Mesenteric fat pad (tissue), 1 donor: ENCODE data around the gene HSPBAP1. TPM values are rescaled to one million over a fixed set of nuclear protein-coding genes. Genes with fewer than 3 reads are reported as not detected.
"Not testable (repeated sequence)": the region's sequence is repeated elsewhere in the genome, so short reads cannot be mapped to it uniquely, and the experiment has no call there.

Experiments used
- DNase-seq: peaks from one replicate; pipeline ENCODE4 v3.0.0-alpha.2; 2020; ENCODE audit warnings: low spot score
- total RNA-seq: library from RNA; stranded (reverse); fragmentation: NEBNext Ultra II Directional; extraction: Animal tissue kit (Norgen Biotek cat#: 25700); gene quantifications from one replicate; pipeline ENCODE4 v1.2.1, GENCODE V29; 2021
- donor health status: DM: yes; HTN: yes; CAD: no.

The HSPBAP1 gene
- total RNA-seq, 1 donor from 2014 or later: 8.4 TPM

- no peak for DNase-seq
Observed at GRCh38 chr3:122742234-122742633, 51.4 kb downstream of the HSPBAP1 start.

- no peak for DNase-seq
Observed at GRCh38 chr3:122739172-122739571, 54.5 kb downstream of the HSPBAP1 start.

- not testable (repeated sequence) for DNase-seq
Observed at GRCh38 chr3:122732682-122733525, 60.7 kb downstream of the HSPBAP1 start.

- DNase-seq: no peak
Observed at GRCh38 chr3:122730240-122730639, 63.4 kb downstream of the HSPBAP1 start.

- no peak for DNase-seq
Observed at GRCh38 chr3:122728756-122729514, 64.7 kb downstream of the HSPBAP1 start.

- no peak for DNase-seq
Observed at GRCh38 chr3:122728186-122728585, 65.4 kb downstream of the HSPBAP1 start.

- DNase-seq: no peak
Observed at GRCh38 chr3:122727766-122728165, 65.9 kb downstream of the HSPBAP1 start.

GRCh38 chr3:122727294-122727693 is 66.3 kb downstream of the HSPBAP1 start:
- no peak for DNase-seq

- no peak for DNase-seq
Observed at GRCh38 chr3:122725106-122725505, 68.5 kb downstream of the HSPBAP1 start.

- DNase-seq: no peak
Observed at GRCh38 chr3:122719273-122719921, 74.2 kb downstream of the HSPBAP1 start.

GRCh38 chr3:122716667-122717066 is 77.0 kb downstream of the HSPBAP1 start:
- no peak for DNase-seq

GRCh38 chr3:122714273-122714672 is 79.4 kb downstream of the HSPBAP1 start:
- DNase-seq: no peak

GRCh38 chr3:122710616-122711251 is 82.9 kb downstream of the HSPBAP1 start:
- not testable (repeated sequence) for DNase-seq

GRCh38 chr3:122705379-122705778 is 88.3 kb downstream of the HSPBAP1 start:
- no peak for DNase-seq

- no peak for DNase-seq
Observed at GRCh38 chr3:122700193-122700592, 93.4 kb downstream of the HSPBAP1 start.

- no peak for DNase-seq
Observed at GRCh38 chr3:122697952-122698620, 95.5 kb downstream of the HSPBAP1 start.

GRCh38 chr3:122695927-122696561 is 97.6 kb downstream of the HSPBAP1 start:
- no peak for DNase-seq

GRCh38 chr3:122694966-122695365 is 98.7 kb downstream of the HSPBAP1 start:
- no peak for DNase-seq

GRCh38 chr3:122692674-122693073 is 101.0 kb downstream of the HSPBAP1 start:
- no peak for DNase-seq

- DNase-seq: no peak
Observed at GRCh38 chr3:122691195-122691594, 102.4 kb downstream of the HSPBAP1 start.
